ENCODE results near the gene SEC24B.
A peak's percentile ranks its signal among the peaks of the same experiment; 100 is the strongest.
"Not testable (repeated sequence)": the region's sequence is repeated elsewhere in the genome, so short reads cannot be mapped to it uniquely, and the experiment has no call there.

The SEC24B gene

DNA sequence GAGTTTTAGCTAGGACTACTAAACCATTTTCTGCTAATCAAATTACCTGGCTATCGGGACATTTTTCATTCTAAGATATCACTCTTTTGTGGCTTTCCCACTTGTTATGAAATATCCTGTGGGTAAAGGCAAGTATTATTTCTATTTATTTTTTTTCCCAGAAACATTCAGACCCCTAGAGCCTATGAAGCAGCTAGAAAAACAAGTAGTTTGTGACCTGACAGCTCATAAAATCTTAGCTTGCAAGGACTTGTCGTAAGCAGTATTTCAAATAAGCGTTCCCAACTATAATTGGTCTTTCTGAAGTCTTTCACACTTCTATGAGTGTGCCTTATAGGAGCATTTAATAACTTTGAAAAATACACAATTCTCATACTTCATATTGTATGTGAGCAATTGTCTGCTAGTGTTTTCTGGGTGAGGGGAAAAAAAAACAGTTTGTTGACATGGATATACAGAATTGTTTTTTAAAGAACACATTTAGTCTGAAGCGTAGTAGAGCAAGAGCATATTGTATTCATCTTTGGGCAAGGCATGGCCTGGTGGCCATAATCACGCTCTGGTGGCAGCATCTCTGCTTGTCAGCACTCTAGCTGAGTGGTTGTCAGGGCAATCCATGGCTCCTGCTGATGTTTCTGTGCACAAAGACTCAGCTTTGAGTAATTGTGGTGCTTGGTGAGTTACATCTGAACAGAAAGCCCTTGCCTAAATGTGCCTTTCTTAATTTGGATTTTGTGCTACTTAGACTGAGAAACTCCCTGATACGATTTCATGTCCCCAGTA, 129.0 kb downstream of the SEC24B start:
- Histone ChIP-seq H3K4me2 (no peak overlapping the region), H3K36me3 (no peaks in the 10 kb centered on the region), H3K9ac (no peak overlapping the region), H3K27ac (no peak overlapping the region), H3K27me3 (peaks cover 12% of the 10 kb centered on the region), H4K20me1 (no peaks in the 10 kb centered on the region), H3K9me3 (peaks cover 7% of the 10 kb centered on the region), H3K4me3 (no peak overlapping the region), H3K4me1 (peaks cover 23% of the 10 kb centered on the region)
- no peak for TF ChIP-seq Cebpa-rat (IDR thresholded peaks at IDR 0.05)

DNA sequence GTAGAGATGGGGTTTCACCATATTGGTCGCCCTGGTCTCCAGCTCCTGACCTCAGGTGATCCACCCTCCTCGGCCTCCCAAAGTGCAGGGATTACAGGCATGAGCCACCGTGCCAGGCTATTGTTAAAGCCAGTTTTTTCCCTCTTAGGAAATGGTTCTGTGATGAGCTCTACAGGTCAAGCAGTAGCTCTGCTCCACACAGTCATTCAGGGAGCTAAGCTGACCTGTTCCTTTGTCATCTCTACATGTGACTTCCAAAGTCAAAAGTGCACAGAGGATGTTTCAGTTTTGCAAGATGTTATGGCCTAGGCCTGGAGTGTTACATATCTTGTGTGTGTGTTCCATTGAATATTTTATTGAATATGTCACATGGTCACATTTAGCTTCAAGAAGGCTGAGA, 137.9 kb downstream of the SEC24B start:
- no peak overlapping the region for H3K4me2 ChIP-seq
- H4K20me1 ChIP-seq, result peaks cover 31% of the 10 kb centered on the region
- no peak overlapping the region for H3K9ac ChIP-seq
- no peaks in the 10 kb centered on the region for H3K27me3 ChIP-seq
- H3K9me3 ChIP-seq, result no peaks in the 10 kb centered on the region
- H3K4me1 ChIP-seq, result peaks cover 31% of the 10 kb centered on the region
- H3K36me3 ChIP-seq, result no peaks in the 10 kb centered on the region
- TF ChIP-seq Cebpa-rat (IDR thresholded peaks at IDR 0.05), result no peak
- no peak overlapping the region for H3K27ac ChIP-seq
- no peak overlapping the region for H3K4me3 ChIP-seq

GRCh38 chr4:109572154-109572553, 138.5 kb downstream of the SEC24B start:
- no peak overlapping the region for H3K27ac ChIP-seq
- no peak overlapping the region for H3K9ac ChIP-seq
- no peak overlapping the region for H3K4me3 ChIP-seq
- no peaks in the 10 kb centered on the region for H3K9me3 ChIP-seq
- no peaks in the 10 kb centered on the region for H3K36me3 ChIP-seq
- peaks cover 31% of the 10 kb centered on the region for H4K20me1 ChIP-seq
- no peak for TF ChIP-seq Cebpa-rat (IDR thresholded peaks at IDR 0.05)
- H3K27me3 ChIP-seq, result no peaks in the 10 kb centered on the region
- H3K4me1 ChIP-seq, result peaks cover 29% of the 10 kb centered on the region
- no peak overlapping the region for H3K4me2 ChIP-seq

- Histone ChIP-seq H3K4me2 (peak overlapping the region; percentile 52), H3K9ac (no peak overlapping the region), H3K27me3 (no peaks in the 10 kb centered on the region), H3K4me3 (no peak overlapping the region), H4K20me1 (peaks cover 31% of the 10 kb centered on the region), H3K4me1 (peaks cover 29% of the 10 kb centered on the region), H3K36me3 (no peaks in the 10 kb centered on the region), H3K27ac (no peak overlapping the region), H3K9me3 (no peaks in the 10 kb centered on the region)
- TF ChIP-seq Cebpa-rat (IDR thresholded peaks at IDR 0.05), result no peak
Measured at GRCh38 chr4:109574443-109574850, 140.8 kb downstream of the SEC24B start.

GRCh38 chr4:109574931-109575804, 141.6 kb downstream of the SEC24B start:
- H3K27me3 ChIP-seq, result no peaks in the 10 kb centered on the region
- peaks cover 31% of the 10 kb centered on the region for H4K20me1 ChIP-seq
- H3K36me3 ChIP-seq, result no peaks in the 10 kb centered on the region
- H3K27ac ChIP-seq, result no peak overlapping the region
- no peak overlapping the region for H3K4me3 ChIP-seq
- no peak for TF ChIP-seq Cebpa-rat (IDR thresholded peaks at IDR 0.05)
- H3K4me1 ChIP-seq, result peaks cover 29% of the 10 kb centered on the region
- H3K4me2 ChIP-seq, result peak overlapping the region; percentile 52
- H3K9ac ChIP-seq, result no peak overlapping the region
- no peaks in the 10 kb centered on the region for H3K9me3 ChIP-seq

DNA sequence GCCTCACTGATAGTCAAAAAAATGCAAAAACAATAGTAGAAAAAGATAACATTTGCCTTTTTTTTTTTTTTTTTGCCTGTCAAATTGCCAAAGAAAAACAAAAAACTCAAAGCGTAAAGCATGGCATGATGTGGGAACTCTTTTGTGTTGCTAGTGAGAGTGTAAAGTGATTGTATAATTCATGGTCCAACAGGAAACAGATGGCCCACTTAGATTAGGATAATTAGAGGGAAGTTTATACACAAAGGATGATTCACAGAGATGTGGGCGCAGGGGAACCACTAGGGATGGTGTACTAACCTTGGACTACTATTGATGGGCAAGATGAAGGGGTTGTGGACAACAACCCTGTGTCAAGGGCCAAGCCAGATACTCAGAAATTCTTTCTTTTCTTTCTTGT, 142.8 kb downstream of the SEC24B start:
- no peak for TF ChIP-seq Cebpa-rat (IDR thresholded peaks at IDR 0.05)

DNA sequence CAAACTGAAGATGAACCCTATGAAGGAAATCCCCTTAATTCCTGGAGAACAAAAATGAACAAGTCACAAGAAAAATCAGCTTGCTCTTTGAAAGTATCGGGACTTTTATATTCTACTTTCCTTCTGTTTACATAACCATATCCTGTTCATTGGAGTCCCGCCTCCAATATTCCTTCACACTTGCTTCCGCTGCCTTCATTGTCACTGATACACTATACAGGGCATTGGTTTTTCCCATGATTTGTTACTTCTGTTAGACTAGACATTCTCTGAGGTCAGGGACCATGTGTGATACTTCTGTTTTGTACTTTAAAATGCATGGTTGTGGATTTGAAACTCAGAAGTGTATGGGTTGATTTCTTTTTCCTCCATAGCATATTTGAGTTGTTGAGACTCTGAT, 145.2 kb downstream of the SEC24B start:
- no peak overlapping the region for H3K27ac ChIP-seq
- peaks cover 22% of the 10 kb centered on the region for H4K20me1 ChIP-seq
- TF ChIP-seq Cebpa-rat (IDR thresholded peaks at IDR 0.05), result no peak
- H3K4me1 ChIP-seq, result peaks cover 28% of the 10 kb centered on the region
- H3K9me3 ChIP-seq, result peaks cover 13% of the 10 kb centered on the region
- no peak overlapping the region for H3K4me3 ChIP-seq
- no peaks in the 10 kb centered on the region for H3K27me3 ChIP-seq
- no peak overlapping the region for H3K9ac ChIP-seq
- no peak overlapping the region for H3K4me2 ChIP-seq
- H3K36me3 ChIP-seq, result no peaks in the 10 kb centered on the region

More for the DNA sequence above, 142.8 kb downstream of the SEC24B start:
- H3K4me3 ChIP-seq, result no peak overlapping the region
- H3K4me2 ChIP-seq, result peak overlapping the region; percentile 6
- no peak overlapping the region for H3K27ac ChIP-seq
- peaks cover 29% of the 10 kb centered on the region for H3K4me1 ChIP-seq
- no peak overlapping the region for H3K9ac ChIP-seq
- peaks cover 31% of the 10 kb centered on the region for H4K20me1 ChIP-seq
- H3K36me3 ChIP-seq, result no peaks in the 10 kb centered on the region
- H3K9me3 ChIP-seq, result peaks cover 5% of the 10 kb centered on the region; the same call in 1 of the 2 replicates
- no peaks in the 10 kb centered on the region for H3K27me3 ChIP-seq

- Histone ChIP-seq H3K9me3 (peaks cover 13% of the 10 kb centered on the region), H3K4me1 (peaks cover 17% of the 10 kb centered on the region), H4K20me1 (peaks cover 11% of the 10 kb centered on the region)
- H3K27me3 ChIP-seq, H3K4me3 ChIP-seq, H3K4me2 ChIP-seq, H3K9ac ChIP-seq, H3K36me3 ChIP-seq, H3K27ac ChIP-seq: not testable (repeated sequence)
Measured at GRCh38 chr4:109579997-109580396, 146.4 kb downstream of the SEC24B start.

GRCh38 chr4:109588176-109588575, 154.6 kb downstream of the SEC24B start:
- Histone ChIP-seq H3K9ac (no peak overlapping the region), H3K27ac (no peak overlapping the region), H3K9me3 (0 out of 2 replicates have a peak, but pooled peaks cover 7% of the 10 kb centered on the region), H3K4me2 (no peak overlapping the region), H3K27me3 (no peaks in the 10 kb centered on the region), H3K4me3 (no peak overlapping the region), H3K4me1 (peaks cover 10% of the 10 kb centered on the region), H4K20me1 (no peaks in the 10 kb centered on the region), H3K36me3 (no peaks in the 10 kb centered on the region)
- no peak for TF ChIP-seq Cebpa-rat (IDR thresholded peaks at IDR 0.05)

DNA sequence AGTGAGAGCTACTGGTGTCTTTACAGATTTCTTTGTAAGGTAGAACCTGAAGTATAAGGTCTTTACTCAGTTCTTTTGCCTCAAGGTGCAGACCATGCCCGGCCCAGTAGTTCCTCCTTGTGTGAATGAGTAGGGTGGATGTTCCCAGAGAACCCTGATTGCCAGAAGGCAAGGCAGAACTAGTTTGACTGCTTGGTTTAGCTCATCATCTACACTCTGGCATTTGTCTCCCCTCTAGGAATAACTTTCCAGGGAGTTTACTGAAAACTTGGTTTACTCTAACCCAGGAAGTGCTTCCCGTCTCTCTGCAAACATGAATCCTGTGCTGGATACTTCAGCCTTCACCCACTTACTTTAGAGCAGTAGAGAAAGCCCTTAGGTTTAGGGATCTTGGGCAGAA, 155.5 kb downstream of the SEC24B start:
- Histone ChIP-seq H3K4me3 (no peak overlapping the region), H3K4me1 (peaks cover 10% of the 10 kb centered on the region), H3K27ac (no peak overlapping the region), H3K9ac (no peak overlapping the region), H3K9me3 (0 out of 2 replicates have a peak, but pooled peaks cover 7% of the 10 kb centered on the region), H3K4me2 (no peak overlapping the region), H3K27me3 (no peaks in the 10 kb centered on the region), H3K36me3 (no peaks in the 10 kb centered on the region), H4K20me1 (no peaks in the 10 kb centered on the region)
- no peak for TF ChIP-seq Cebpa-rat (IDR thresholded peaks at IDR 0.05)
